ENCODE data around the gene CRTAP.

The CRTAP gene

DNA sequence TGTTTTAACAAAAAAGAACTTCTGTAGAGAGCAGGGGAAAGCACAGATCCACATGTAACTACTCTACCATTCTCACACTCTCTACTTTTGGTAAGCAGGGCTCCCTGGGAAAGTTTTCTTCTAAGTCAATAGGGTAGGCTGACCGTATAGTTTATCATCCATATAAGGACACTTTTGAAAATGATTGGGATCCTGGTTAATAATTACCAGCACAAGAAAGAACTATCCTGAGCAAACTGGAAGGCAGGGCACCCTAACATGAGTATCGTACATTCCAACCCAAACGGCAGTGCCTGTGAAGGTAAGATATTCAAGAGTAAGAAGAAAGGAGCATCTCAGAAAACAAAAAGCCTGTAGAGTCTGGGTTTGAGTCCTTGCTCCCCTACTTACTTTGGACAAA lies 82.7 kb downstream of the CRTAP start:
- TF ChIP-seq, protein P1, sequence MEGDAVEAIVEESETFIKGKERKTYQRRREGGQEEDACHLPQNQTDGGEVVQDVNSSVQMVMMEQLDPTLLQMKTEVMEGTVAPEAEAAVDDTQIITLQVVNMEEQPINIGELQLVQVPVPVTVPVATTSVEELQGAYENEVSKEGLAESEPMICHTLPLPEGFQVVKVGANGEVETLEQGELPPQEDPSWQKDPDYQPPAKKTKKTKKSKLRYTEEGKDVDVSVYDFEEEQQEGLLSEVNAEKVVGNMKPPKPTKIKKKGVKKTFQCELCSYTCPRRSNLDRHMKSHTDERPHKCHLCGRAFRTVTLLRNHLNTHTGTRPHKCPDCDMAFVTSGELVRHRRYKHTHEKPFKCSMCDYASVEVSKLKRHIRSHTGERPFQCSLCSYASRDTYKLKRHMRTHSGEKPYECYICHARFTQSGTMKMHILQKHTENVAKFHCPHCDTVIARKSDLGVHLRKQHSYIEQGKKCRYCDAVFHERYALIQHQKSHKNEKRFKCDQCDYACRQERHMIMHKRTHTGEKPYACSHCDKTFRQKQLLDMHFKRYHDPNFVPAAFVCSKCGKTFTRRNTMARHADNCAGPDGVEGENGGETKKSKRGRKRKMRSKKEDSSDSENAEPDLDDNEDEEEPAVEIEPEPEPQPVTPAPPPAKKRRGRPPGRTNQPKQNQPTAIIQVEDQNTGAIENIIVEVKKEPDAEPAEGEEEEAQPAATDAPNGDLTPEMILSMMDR (IDR thresholded peaks at IDR 0.05; ENCODE audit: control insufficient read depth, insufficient read depth, low read depth, low read length, missing control alignments), result no peak
- DNase-seq (ENCODE audit: low read depth), result no peak
- no peak overlapping the region for H3K4me3 ChIP-seq (ENCODE audit: control insufficient read depth, low read depth, low read length)
